Measurements from ENCODE around the gene TTBK2.

The TTBK2 gene

GRCh38 chr15:42736793-42737528 lies 183.6 kb downstream of the TTBK2 start, which contains the start of gene CDAN1:
TSS of gene CDAN1 (minus strand) at chr15:42737128. CDS start at chr15:42737102, 26 bp downstream.
- H2AFZ ChIP-seq = peak within 1 kb of the TSS; percentile 93
- no peaks in the 10 kb centered on the region for H3K79me2 ChIP-seq
- peak within 1 kb of the TSS; percentile 67 for H3K9ac ChIP-seq
- no peaks in the 10 kb centered on the region for H3K9me3 ChIP-seq (ENCODE audit: control insufficient read depth, low read length)
- peak within 1 kb of the TSS; percentile 69 for H3K27ac ChIP-seq
- no peak for TF ChIP-seq CTCF (IDR thresholded peaks at IDR 0.05)
- H3K4me2 ChIP-seq (ENCODE audit: low read length) = peak within 1 kb of the TSS; percentile 96
- peaks cover 3% of the 10 kb centered on the region for H3K4me1 ChIP-seq
- no peaks in the 10 kb centered on the region for H3K27me3 ChIP-seq (ENCODE audit: control insufficient read depth, insufficient read depth, low read length)
- H3K36me3 ChIP-seq (ENCODE audit: control insufficient read depth, insufficient read depth, low read length) = no peaks in the 10 kb centered on the region
- peak within 1 kb of the TSS; percentile 78 for H3K4me3 ChIP-seq (ENCODE audit: low read depth, low read length)

GRCh38 chr15:42736178-42736792 lies 184.3 kb downstream of the TTBK2 start:
- Histone ChIP-seq H3K27ac (no peak overlapping the region), H3K27me3 (ENCODE audit: control insufficient read depth, insufficient read depth, low read length) (no peaks in the 10 kb centered on the region), H3K4me3 (ENCODE audit: low read depth, low read length) (peak overlapping the region; percentile 78), H2AFZ (peak overlapping the region; percentile 68), H3K79me2 (no peaks in the 10 kb centered on the region), H3K36me3 (ENCODE audit: control insufficient read depth, insufficient read depth, low read length) (no peaks in the 10 kb centered on the region), H3K9me3 (ENCODE audit: control insufficient read depth, low read length) (no peaks in the 10 kb centered on the region), H3K4me1 (peaks cover 3% of the 10 kb centered on the region), H3K4me2 (ENCODE audit: low read length) (peak overlapping the region; percentile 73), H3K9ac (peak overlapping the region; percentile 37)
- no peak for TF ChIP-seq CTCF (IDR thresholded peaks at IDR 0.05)

- Histone ChIP-seq H3K9ac (no peak overlapping the region), H2AFZ (no peak overlapping the region), H3K4me3 (ENCODE audit: low read depth, low read length) (peak overlapping the region; percentile 78), H3K79me2 (no peaks in the 10 kb centered on the region), H3K27ac (no peak overlapping the region), H3K9me3 (ENCODE audit: control insufficient read depth, low read length) (no peaks in the 10 kb centered on the region), H3K4me1 (peaks cover 3% of the 10 kb centered on the region), H3K36me3 (ENCODE audit: control insufficient read depth, insufficient read depth, low read length) (no peaks in the 10 kb centered on the region), H3K4me2 (ENCODE audit: low read length) (peak overlapping the region; percentile 73), H3K27me3 (ENCODE audit: control insufficient read depth, insufficient read depth, low read length) (no peaks in the 10 kb centered on the region)
- TF ChIP-seq CTCF (IDR thresholded peaks at IDR 0.05) = no peak
Observed at GRCh38 chr15:42735382-42736165, 185.0 kb downstream of the TTBK2 start.

GRCh38 chr15:42734076-42734672 lies 186.4 kb downstream of the TTBK2 start:
- H3K9ac ChIP-seq = no peak overlapping the region
- no peak overlapping the region for H3K27ac ChIP-seq
- H3K4me1 ChIP-seq = peaks cover 3% of the 10 kb centered on the region
- no peaks in the 10 kb centered on the region for H3K27me3 ChIP-seq (ENCODE audit: control insufficient read depth, insufficient read depth, low read length)
- no peak for TF ChIP-seq CTCF (IDR thresholded peaks at IDR 0.05)
- no peak overlapping the region for H3K4me3 ChIP-seq (ENCODE audit: low read depth, low read length)
- H3K4me2 ChIP-seq (ENCODE audit: low read length) = no peak overlapping the region
- no peak overlapping the region for H2AFZ ChIP-seq
- no peaks in the 10 kb centered on the region for H3K79me2 ChIP-seq
- H3K36me3 ChIP-seq (ENCODE audit: control insufficient read depth, insufficient read depth, low read length) = no peaks in the 10 kb centered on the region
- H3K9me3 ChIP-seq (ENCODE audit: control insufficient read depth, low read length) = no peaks in the 10 kb centered on the region
